HG02642 (cell line): Measurements from ENCODE around the gene TIMP3.

Experiments
- ATAC-seq: cut with Tn5 transposase; IDR thresholded peaks from one replicate; pipeline ENCODE4 v1.9.1; 2021; ENCODE audit warnings: mild to moderate bottlenecking; ENCODE audit not compliant: unreplicated experiment, poor library complexity

Gene TIMP3

GRCh38 chr22:32805361-32805881 is 3.9 kb downstream of the TIMP3 start:
- ATAC-seq = no peak

DNA sequence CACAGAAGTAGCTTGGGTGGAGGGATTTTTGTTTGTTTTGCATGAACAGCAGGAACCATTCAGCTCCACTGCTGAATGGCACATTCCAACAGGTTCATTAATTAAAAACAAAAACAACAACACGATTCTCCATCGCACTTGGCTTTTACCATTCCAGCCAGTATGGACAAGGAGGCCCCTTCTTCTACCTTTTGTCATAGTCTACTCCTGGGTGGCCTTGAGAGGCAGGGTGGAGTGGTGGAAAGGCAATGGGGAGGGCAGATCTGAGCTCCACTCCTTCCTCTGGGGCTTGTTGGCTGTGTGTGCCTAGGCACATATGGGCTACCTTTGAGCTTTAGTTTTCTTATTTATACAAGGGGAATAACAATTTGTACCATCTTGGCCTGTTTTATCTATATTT is 4.8 kb downstream of the TIMP3 start:
- no peak for ATAC-seq

DNA sequence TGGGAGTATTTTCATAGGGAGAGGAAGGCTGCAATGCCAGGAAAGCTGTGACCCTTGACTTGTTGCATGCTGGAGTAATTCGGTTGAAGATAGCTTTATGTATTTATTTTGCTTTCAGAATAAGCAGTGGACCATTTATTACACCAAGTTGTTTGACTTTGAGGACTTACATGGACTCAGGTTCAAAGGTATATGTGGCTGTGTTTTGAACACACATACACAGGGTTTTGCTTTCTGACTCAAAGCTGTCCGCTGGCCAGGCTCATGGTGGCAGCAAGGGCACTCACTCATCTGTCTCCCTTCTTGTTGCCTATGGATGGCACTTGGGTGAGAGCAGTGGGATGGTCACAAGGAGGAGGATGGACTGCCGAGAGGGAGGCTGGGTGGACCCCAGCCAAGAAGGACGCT is 6.5 kb downstream of the TIMP3 start:
- ATAC-seq = no peak

DNA sequence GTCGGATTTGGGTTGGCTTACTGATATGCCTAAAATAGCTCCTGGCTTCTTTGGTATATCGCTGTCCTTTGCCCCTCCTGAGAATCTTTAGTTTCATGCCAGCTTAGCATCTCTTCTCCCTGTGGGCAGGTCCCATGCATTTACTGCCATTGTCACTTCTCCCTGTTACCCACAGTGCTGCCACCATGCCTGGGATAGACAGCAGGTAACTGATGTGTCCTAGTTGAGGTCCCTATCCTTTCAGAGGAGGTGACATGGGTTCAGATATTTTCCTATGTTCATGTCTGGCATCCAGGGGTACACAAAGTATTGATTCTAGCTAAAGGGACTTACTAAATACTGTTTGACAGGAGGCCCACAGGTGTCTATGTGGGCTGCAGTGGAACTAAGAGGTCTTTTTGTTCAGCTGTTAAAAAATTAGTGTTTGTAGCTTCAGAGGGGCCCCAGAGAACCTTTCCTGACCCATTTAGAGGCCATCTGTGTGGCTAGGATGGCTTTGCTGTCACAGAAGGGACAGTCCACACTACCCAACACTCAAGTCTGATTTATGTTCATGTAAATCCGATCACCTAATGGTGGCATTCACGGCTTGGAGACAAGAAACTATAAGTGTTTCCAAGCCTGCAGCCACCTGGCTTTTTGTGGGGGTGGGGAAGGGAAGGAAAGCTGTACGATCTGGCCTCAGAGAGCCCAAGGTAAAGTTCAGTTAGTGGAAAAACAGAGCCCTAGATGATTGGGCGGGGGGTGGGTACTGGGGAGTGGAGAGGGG is 8.5 kb downstream of the TIMP3 start:
- no peak for ATAC-seq

DNA sequence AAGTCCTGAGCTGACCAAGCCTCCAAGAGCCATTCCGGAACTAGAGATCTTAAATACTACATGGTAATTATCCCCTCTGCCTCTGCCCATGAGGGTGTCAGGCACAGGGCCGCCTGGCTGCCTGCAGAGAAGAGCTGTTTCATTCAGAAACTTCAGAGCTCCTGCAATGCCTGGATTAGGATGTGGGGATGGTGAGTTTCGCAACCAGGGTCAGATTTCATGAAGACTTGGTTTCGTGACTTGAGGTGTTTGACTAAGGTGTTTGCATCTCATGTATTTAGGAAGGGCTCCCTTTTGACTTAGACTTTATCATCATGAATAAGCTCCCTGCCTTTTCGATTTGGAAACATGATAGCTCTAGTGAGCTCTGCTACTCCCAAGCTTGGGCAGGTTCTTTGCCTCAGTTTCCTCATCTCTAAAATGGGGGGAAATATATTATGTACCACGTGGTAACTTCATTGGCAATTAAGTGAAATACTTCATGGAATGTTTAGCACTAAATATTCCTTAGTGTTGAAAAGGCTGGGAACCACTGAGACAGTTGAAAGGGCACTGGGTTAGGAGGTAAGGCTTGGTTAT is 9.1 kb downstream of the TIMP3 start:
- ATAC-seq = no peak

DNA sequence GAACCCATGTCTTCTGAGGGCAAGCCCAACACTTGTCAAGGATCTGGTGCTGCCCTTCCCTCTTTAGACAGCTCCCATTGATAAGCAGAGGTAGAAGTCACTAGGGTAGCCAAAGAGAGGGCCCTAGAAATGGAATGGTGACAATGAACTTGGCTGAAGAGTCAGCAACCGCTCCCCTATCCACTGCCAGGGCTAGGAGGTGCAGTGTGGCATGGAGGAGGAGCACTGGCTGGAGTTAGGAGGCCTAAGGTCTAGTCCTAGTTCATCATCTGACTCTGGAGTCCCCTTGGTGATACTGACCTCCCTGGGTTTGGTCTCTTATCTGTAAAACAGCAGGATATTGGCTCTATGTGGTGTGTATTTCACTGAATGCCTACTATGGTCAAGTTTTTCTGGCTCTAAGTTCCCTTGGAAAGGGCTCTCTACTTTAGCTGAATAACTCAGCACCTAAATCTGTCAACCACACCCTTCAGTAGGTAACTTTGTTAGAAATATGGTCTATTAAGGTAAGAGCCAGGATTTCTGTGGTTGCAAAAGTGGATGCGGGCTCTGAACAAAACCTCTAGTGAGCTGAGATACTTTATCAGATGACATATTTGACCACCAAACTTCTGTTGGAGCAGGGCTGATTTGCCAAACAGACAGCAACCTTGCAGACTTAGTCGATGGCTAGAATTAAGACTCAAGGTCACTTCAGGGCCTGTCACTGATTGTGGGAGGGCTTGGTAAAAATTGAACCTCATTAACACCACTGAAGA is 10.5 kb downstream of the TIMP3 start:
- ATAC-seq = no peak

DNA sequence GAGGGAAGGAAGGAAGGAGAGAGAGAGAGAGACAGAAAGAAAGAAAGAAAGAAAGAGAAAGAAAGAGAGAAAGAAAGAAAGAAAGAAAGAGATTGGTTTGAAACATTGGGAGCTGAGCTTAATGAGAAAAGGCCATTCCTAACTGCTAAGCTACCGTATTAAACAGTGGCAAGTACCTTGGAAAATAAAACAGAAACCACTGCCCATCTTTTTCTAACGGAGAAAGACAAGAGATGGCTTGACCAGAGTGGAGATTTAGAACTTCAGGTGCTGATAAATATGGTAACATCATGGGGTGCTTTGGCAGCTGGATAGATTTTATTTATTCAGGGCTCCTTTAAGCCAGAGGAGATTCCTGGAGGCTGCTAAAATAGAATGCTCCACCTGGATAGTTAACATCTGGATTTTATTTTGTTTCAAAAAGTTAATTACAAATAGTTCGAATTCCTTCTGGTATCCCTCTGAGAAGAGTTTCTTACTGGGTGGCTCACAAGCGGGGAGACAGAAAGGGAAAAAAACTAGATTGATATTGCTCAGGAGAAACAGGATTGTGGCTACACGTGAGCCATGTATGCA is 12.9 kb downstream of the TIMP3 start:
- no peak for ATAC-seq

- ATAC-seq = no peak
These were observed 13.6 kb downstream of the TIMP3 start for GRCh38 chr22:32815059-32815458.

- ATAC-seq = no peak
These were observed 14.4 kb downstream of the TIMP3 start for GRCh38 chr22:32815943-32816342.

GRCh38 chr22:32817137-32817730 is 15.7 kb downstream of the TIMP3 start:
- ATAC-seq = no peak

DNA sequence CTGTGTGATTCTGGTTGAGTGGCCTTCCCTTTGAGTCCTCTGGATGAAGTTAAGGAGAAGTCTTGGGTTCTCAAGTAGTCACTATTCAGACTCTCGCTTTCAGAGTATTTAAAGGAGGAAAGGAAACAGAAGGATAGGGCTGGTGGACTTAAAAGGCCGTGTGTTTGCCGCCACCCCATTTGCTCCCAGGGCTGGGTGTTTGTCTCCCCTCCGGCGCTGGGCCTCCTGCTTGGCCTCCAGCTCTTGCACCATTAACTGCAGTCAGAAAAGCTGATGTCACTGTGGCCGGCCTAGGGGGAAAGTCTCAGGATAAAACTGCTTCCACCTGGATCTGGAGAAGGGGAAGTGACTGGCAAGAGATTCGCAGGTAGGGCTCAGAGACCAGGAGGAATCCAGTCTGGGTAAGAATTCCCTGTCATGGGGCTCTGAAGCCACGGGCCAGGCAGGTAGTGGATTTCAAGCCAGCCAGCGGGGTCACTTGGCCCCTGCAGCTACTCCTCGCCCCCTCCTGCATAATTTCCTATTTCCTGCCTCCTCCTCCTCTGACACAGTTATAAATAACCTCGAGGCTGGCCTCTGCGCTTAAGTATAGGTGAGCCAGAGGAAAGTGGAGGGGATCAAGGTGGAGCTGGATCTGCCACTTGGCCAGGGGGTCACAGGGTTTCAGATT is 17.1 kb downstream of the TIMP3 start:
- ATAC-seq = no peak

DNA sequence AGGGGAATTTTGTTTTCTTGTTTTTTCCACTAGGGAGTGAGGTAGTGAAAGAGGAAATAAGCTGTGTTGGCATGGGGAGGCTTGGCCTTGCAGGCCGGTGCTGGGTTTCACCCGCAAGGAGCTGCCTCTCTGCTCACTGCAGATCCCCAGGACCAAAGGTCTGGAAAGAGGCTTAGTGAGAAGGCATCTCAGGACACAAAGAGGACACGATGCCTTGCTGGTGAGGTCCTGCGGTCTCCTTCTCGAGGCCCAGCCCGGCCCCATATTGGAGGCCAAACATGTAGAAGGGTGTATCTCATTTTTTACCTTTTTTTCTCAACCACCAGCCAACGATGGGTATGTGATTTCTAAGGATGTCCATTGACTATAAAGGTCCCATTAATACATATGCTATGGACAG is 17.6 kb downstream of the TIMP3 start:
- no peak for ATAC-seq

GRCh38 chr22:32820131-32821119 is 18.9 kb downstream of the TIMP3 start:
- ATAC-seq = no peak

GRCh38 chr22:32822179-32822877 is 20.8 kb downstream of the TIMP3 start:
- no peak for ATAC-seq

DNA sequence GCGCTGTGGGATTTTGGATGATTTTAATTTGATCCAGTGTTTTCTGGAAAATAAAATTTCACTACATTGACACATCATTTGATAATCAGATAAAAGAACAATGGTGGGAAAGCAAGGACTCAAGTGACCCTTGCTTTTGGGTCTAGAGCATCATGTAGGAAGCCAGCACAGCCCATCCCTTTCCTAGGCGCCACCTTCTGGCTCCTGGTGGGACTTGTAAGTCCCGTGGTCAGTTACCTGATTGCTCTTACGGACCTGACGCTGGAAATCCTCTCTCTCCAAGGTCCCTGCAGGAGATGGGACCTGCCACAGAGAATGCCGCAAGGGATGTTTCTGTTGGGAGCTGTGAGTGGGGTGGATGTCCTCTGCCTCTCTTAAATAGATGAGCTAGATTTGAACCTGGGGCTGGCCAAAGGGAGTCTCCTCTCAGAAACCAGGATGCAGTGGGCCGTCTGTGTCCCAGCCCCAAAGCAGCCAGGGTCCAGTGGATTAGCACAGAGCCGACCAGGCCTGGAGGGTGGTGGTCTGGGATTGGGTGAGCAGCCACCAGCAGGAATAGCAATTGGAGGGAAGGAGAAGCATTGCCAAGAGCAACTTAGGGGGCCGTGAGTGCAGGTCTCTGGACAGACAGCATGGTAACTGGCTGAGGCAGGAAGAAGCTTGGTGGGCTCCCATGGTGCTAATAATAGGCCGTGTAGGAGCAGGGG is 21.7 kb downstream of the TIMP3 start:
- no peak for ATAC-seq

GRCh38 chr22:32824531-32825312 is 23.2 kb downstream of the TIMP3 start:
- ATAC-seq = no peak

GRCh38 chr22:32826537-32826936 is 25.0 kb downstream of the TIMP3 start:
- ATAC-seq = no peak
